ENCODE data around the gene PON3.

GRCh38 chr7:95440394-95441038 lies 44.3 kb upstream of the PON3 start:
- TF ChIP-seq CTCF (IDR thresholded peaks at IDR 0.05) (no peak), POLR2A (IDR thresholded peaks at IDR 0.05) (no peak)
